Jurkat, Clone E6-1 (cell line): ENCODE measurements around the gene LRRC8C.

Source experiments
- DNase-seq: peaks from one replicate; pipeline ENCODE4 v3.0.0-alpha.2; 2011; ENCODE audit warnings: low read depth, low spot score
- H3K4me3 ChIP-seq: 2 replicates; pipeline ENCODE4 v1.5.1; 2011; ENCODE audit warnings: mild to moderate bottlenecking, low read length, control low read depth, moderate library complexity

LRRC8C gene

GRCh38 chr1:89665941-89666340, 33.0 kb downstream of the LRRC8C start:
- DNase-seq, result no peak
- no peak overlapping the region for H3K4me3 ChIP-seq

- H3K4me3 ChIP-seq, result no peak overlapping the region
- no peak for DNase-seq
Observed at GRCh38 chr1:89666640-89667039, 33.7 kb downstream of the LRRC8C start.

- DNase-seq, result no peak
Observed at GRCh38 chr1:89667691-89668090, 34.8 kb downstream of the LRRC8C start.

GRCh38 chr1:89668961-89669360, 36.0 kb downstream of the LRRC8C start:
- no peak for DNase-seq
- no peak overlapping the region for H3K4me3 ChIP-seq

More at GRCh38 chr1:89667691-89668090, 34.8 kb downstream of the LRRC8C start:
- no peak overlapping the region for H3K4me3 ChIP-seq

- no peak for DNase-seq
- H3K4me3 ChIP-seq, result no peak overlapping the region
Observed at GRCh38 chr1:89669441-89669840, 36.5 kb downstream of the LRRC8C start.

GRCh38 chr1:89670163-89670562, 37.2 kb downstream of the LRRC8C start:
- no peak overlapping the region for H3K4me3 ChIP-seq
- DNase-seq, result no peak

- DNase-seq, result no peak
- no peak overlapping the region for H3K4me3 ChIP-seq
Observed at GRCh38 chr1:89670711-89671110, 37.8 kb downstream of the LRRC8C start.

GRCh38 chr1:89671775-89672488, 39.0 kb downstream of the LRRC8C start:
- H3K4me3 ChIP-seq, result no peak overlapping the region
- DNase-seq, result no peak

- no peak for DNase-seq
- H3K4me3 ChIP-seq, result no peak overlapping the region
Observed at GRCh38 chr1:89672489-89673183, 39.7 kb downstream of the LRRC8C start.

- DNase-seq, result peak; percentile 66
- H3K4me3 ChIP-seq, result no peak overlapping the region
Observed at GRCh38 chr1:89673251-89673650, 40.3 kb downstream of the LRRC8C start.

GRCh38 chr1:89675677-89676076, 42.8 kb downstream of the LRRC8C start:
- DNase-seq, result no peak
- H3K4me3 ChIP-seq, result no peak overlapping the region

GRCh38 chr1:89681045-89681729, 48.3 kb downstream of the LRRC8C start:
- no peak for DNase-seq
- H3K4me3 ChIP-seq, result no peak overlapping the region

- H3K4me3 ChIP-seq, result no peak overlapping the region
- no peak for DNase-seq
Observed at GRCh38 chr1:89682611-89683010, 49.7 kb downstream of the LRRC8C start.

- no peak for DNase-seq
- no peak overlapping the region for H3K4me3 ChIP-seq
Observed at GRCh38 chr1:89685461-89685860, 52.5 kb downstream of the LRRC8C start.

GRCh38 chr1:89686520-89686919, 53.6 kb downstream of the LRRC8C start:
- H3K4me3 ChIP-seq, result no peak overlapping the region
- no peak for DNase-seq

- DNase-seq, result no peak
- no peak overlapping the region for H3K4me3 ChIP-seq
Observed at GRCh38 chr1:89687254-89687653, 54.3 kb downstream of the LRRC8C start.

- no peak overlapping the region for H3K4me3 ChIP-seq
- no peak for DNase-seq
Observed at GRCh38 chr1:89688607-89689006, 55.7 kb downstream of the LRRC8C start.

- no peak overlapping the region for H3K4me3 ChIP-seq
- DNase-seq, result no peak
Observed at GRCh38 chr1:89689234-89689633, 56.3 kb downstream of the LRRC8C start.

GRCh38 chr1:89690595-89690994, 57.7 kb downstream of the LRRC8C start:
- DNase-seq, result no peak
- no peak overlapping the region for H3K4me3 ChIP-seq
